HEK293 (cell line): ENCODE measurements around the gene KRTCAP2.
A peak's percentile ranks its signal among the peaks of the same experiment; 100 is the strongest.

Experiments
- KLF16 ChIP-seq: fragments of 450-650 bp; formaldehyde crosslinking; IDR thresholded peaks from 2 replicates; pipeline ENCODE4 v1.5.1; 2017; ENCODE audit warnings: missing biosample characterization, missing genetic modification characterization
- KLF9 ChIP-seq: fragments of 450-650 bp; formaldehyde crosslinking; IDR thresholded peaks from 2 replicates; pipeline ENCODE4 v1.5.1; 2016; ENCODE audit warnings: missing biosample characterization, missing genetic modification characterization, low read depth
- ZBTB7A ChIP-seq: fragments of 450-650 bp; formaldehyde crosslinking; IDR thresholded peaks from 2 replicates; pipeline ENCODE4 v1.5.1; 2016; ENCODE audit warnings: low read depth, missing biosample characterization, missing genetic modification characterization
- ZEB2 ChIP-seq: fragments of 450-650 bp; formaldehyde crosslinking; IDR thresholded peaks from 2 replicates; pipeline ENCODE4 v1.5.1; 2016; ENCODE audit warnings: missing biosample characterization, missing genetic modification characterization
- ZFHX2 ChIP-seq: fragments of 450-650 bp; formaldehyde crosslinking; conservative IDR thresholded peaks from 2 replicates; pipeline ENCODE4 v1.5.1; 2016; ENCODE audit warnings: missing biosample characterization, missing genetic modification characterization
- ZFP69B ChIP-seq: fragments of 450-650 bp; formaldehyde crosslinking; IDR thresholded peaks from 2 replicates; pipeline ENCODE4 v1.5.1; 2016; ENCODE audit warnings: missing biosample characterization, missing genetic modification characterization
- ZNF114 ChIP-seq: fragments of 450-650 bp; formaldehyde crosslinking; IDR thresholded peaks from 2 replicates; pipeline ENCODE4 v1.5.0; 2017; ENCODE audit warnings: missing biosample characterization, missing genetic modification characterization
- ZNF132 ChIP-seq: fragments of 450-650 bp; formaldehyde crosslinking; IDR thresholded peaks from 2 replicates; pipeline ENCODE4 v1.5.1; 2017; ENCODE audit warnings: missing biosample characterization, missing genetic modification characterization, borderline replicate concordance
- ZNF175 ChIP-seq: fragments of 450-650 bp; formaldehyde crosslinking; IDR thresholded peaks from 2 replicates; pipeline ENCODE4 v1.5.1; 2016; ENCODE audit warnings: missing biosample characterization, missing genetic modification characterization
- ZNF202 ChIP-seq: fragments of 450-650 bp; formaldehyde crosslinking; IDR thresholded peaks from 2 replicates; pipeline ENCODE4 v1.5.1; 2016; ENCODE audit warnings: missing biosample characterization, missing genetic modification characterization, borderline replicate concordance
- ZNF211 ChIP-seq: fragments of 450-650 bp; formaldehyde crosslinking; IDR thresholded peaks from 2 replicates; pipeline ENCODE4 v1.5.1; 2016; ENCODE audit warnings: low read depth, missing biosample characterization, missing genetic modification characterization
- ZNF214 ChIP-seq: fragments of 450-650 bp; formaldehyde crosslinking; IDR thresholded peaks from 2 replicates; pipeline ENCODE4 v1.5.1; 2017; ENCODE audit warnings: missing biosample characterization, mild to moderate bottlenecking, missing genetic modification characterization, borderline replicate concordance
- ZNF23 ChIP-seq: fragments of 450-650 bp; formaldehyde crosslinking; IDR thresholded peaks from 2 replicates; pipeline ENCODE4 v1.5.1; 2016; ENCODE audit warnings: missing biosample characterization, missing genetic modification characterization, borderline replicate concordance
- ZNF311 ChIP-seq: fragments of 450-650 bp; formaldehyde crosslinking; IDR thresholded peaks from 2 replicates; pipeline ENCODE4 v1.5.1; 2017; ENCODE audit warnings: missing biosample characterization, missing genetic modification characterization, borderline replicate concordance
- ZNF518A ChIP-seq: fragments of 450-650 bp; formaldehyde crosslinking; conservative IDR thresholded peaks from 2 replicates; pipeline ENCODE4 v1.5.1; 2016; ENCODE audit warnings: low read depth, missing biosample characterization, missing genetic modification characterization
- ZNF555 ChIP-seq: fragments of 450-650 bp; formaldehyde crosslinking; conservative IDR thresholded peaks from 2 replicates; pipeline ENCODE4 v1.5.1; 2017; ENCODE audit warnings: missing biosample characterization, mild to moderate bottlenecking, missing genetic modification characterization, inconsistent platforms
- ZNF580 ChIP-seq: fragments of 450-650 bp; formaldehyde crosslinking; IDR thresholded peaks from 2 replicates; pipeline ENCODE4 v1.5.1; 2016; ENCODE audit warnings: missing biosample characterization, missing genetic modification characterization
- ZNF610 ChIP-seq: fragments of 450-650 bp; formaldehyde crosslinking; IDR thresholded peaks from 2 replicates; pipeline ENCODE4 v1.5.1; 2016; ENCODE audit warnings: missing biosample characterization, missing genetic modification characterization, borderline replicate concordance
- ZNF624 ChIP-seq: fragments of 450-650 bp; formaldehyde crosslinking; IDR thresholded peaks from 2 replicates; pipeline ENCODE4 v1.5.1; 2017; ENCODE audit warnings: missing biosample characterization, missing genetic modification characterization
- ZNF747 ChIP-seq: fragments of 450-650 bp; formaldehyde crosslinking; IDR thresholded peaks from 2 replicates; pipeline ENCODE4 v1.5.1; 2016; ENCODE audit warnings: missing biosample characterization, missing genetic modification characterization
- ZNF776 ChIP-seq: fragments of 450-650 bp; formaldehyde crosslinking; IDR thresholded peaks from 2 replicates; pipeline ENCODE4 v1.5.0; 2017; ENCODE audit warnings: missing biosample characterization, missing genetic modification characterization, borderline replicate concordance
- TF ChIP-seq, protein P1 (sequence below): fragments of 450-650 bp; formaldehyde crosslinking; IDR thresholded peaks from 2 replicates; pipeline ENCODE4 v1.5.1; 2016; ENCODE audit warnings: missing biosample characterization, missing genetic modification characterization
- TF ChIP-seq, protein P2 (sequence below): fragments of 450-650 bp; formaldehyde crosslinking; IDR thresholded peaks from 2 replicates; pipeline ENCODE4 v1.5.1; 2016; ENCODE audit warnings: missing biosample characterization, missing genetic modification characterization, low read depth
- TF ChIP-seq, protein P3 (sequence below): fragments of 450-650 bp; formaldehyde crosslinking; IDR thresholded peaks from 2 replicates; pipeline ENCODE4 v1.5.1; 2016; ENCODE audit warnings: missing biosample characterization, missing genetic modification characterization
- TF ChIP-seq, protein P4 (sequence below): fragments of 450-650 bp; formaldehyde crosslinking; IDR thresholded peaks from 2 replicates; pipeline ENCODE4 v1.5.1; 2017; ENCODE audit warnings: missing biosample characterization, missing genetic modification characterization

The KRTCAP2 gene

DNA sequence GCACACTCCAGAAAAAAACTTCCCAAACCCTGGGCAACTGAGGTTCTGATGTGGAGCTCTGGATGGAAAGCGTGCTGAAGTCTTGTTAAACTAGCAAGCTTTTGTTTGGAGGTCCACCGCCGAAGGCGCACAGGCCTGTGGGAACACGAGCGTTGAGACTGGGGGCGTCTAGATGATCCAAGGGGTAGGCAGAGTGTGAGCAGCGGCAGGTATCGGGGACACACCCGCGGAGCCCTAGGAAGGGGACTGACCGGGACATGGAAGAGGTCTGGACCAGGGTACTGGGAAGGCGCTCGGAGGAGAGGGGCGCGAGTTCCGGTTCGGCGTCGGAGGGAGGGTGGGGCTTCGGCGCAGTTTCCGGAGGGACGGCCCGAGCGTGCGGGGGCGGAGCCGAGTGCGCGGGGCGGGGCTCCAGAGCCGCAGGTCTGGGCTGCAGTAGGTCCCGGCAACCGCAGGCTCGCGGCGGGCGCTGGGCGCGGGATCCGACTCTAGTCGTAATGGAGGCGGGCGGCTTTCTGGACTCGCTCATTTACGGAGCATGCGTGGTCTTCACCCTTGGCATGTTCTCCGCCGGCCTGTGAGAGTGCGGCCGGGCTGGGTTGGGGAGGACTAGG, 37.6 kb downstream of the KRTCAP2 start, which contains the start of gene SLC50A1 (continued):
- TF ChIP-seq, protein P1, sequence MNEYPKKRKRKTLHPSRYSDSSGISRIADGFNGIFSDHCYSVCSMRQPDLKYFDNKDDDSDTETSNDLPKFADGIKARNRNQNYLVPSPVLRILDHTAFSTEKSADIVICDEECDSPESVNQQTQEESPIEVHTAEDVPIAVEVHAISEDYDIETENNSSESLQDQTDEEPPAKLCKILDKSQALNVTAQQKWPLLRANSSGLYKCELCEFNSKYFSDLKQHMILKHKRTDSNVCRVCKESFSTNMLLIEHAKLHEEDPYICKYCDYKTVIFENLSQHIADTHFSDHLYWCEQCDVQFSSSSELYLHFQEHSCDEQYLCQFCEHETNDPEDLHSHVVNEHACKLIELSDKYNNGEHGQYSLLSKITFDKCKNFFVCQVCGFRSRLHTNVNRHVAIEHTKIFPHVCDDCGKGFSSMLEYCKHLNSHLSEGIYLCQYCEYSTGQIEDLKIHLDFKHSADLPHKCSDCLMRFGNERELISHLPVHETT (tag by site-specific recombination), result no peak
- TF ChIP-seq ZBTB7A (tag by site-specific recombination) (peak; percentile 91; the same call in 1 of the 2 replicates), ZNF624 (no peak), ZNF311 (tag by site-specific recombination) (no peak), ZNF175 (no peak), ZFP69B (peak; percentile 12; the same call in 1 of the 2 replicates), ZNF580 (tag by site-specific recombination) (no peak; the same call in 1 of the 2 replicates), ZEB2 (peak; percentile 77), ZNF747 (tag by site-specific recombination) (no peak), ZNF214 (tag by site-specific recombination) (no peak), ZNF114 (tag by site-specific recombination) (no peak), ZFHX2 (tag by site-specific recombination) (peak; percentile 39), ZNF23 (tag by site-specific recombination) (no peak), ZNF776 (tag by site-specific recombination) (no peak), ZNF202 (tag by site-specific recombination) (no peak), KLF16 (no peak; the same call in 1 of the 2 replicates), ZNF132 (no peak), ZNF555 (tag by site-specific recombination) (no peak), ZNF610 (no peak; the same call in 1 of the 2 replicates), ZNF211 (tag by site-specific recombination) (no peak), KLF9 (peak; percentile 24; the same call in 1 of the 2 replicates), ZNF518A (peak; percentile 40; the same call in 1 of the 2 replicates)
- TF ChIP-seq, protein P2, sequence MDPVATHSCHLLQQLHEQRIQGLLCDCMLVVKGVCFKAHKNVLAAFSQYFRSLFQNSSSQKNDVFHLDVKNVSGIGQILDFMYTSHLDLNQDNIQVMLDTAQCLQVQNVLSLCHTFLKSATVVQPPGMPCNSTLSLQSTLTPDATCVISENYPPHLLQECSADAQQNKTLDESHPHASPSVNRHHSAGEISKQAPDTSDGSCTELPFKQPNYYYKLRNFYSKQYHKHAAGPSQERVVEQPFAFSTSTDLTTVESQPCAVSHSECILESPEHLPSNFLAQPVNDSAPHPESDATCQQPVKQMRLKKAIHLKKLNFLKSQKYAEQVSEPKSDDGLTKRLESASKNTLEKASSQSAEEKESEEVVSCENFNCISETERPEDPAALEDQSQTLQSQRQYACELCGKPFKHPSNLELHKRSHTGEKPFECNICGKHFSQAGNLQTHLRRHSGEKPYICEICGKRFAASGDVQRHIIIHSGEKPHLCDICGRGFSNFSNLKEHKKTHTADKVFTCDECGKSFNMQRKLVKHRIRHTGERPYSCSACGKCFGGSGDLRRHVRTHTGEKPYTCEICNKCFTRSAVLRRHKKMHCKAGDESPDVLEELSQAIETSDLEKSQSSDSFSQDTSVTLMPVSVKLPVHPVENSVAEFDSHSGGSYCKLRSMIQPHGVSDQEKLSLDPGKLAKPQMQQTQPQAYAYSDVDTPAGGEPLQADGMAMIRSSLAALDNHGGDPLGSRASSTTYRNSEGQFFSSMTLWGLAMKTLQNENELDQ (tag by site-specific recombination), result no peak
- TF ChIP-seq, protein P3, sequence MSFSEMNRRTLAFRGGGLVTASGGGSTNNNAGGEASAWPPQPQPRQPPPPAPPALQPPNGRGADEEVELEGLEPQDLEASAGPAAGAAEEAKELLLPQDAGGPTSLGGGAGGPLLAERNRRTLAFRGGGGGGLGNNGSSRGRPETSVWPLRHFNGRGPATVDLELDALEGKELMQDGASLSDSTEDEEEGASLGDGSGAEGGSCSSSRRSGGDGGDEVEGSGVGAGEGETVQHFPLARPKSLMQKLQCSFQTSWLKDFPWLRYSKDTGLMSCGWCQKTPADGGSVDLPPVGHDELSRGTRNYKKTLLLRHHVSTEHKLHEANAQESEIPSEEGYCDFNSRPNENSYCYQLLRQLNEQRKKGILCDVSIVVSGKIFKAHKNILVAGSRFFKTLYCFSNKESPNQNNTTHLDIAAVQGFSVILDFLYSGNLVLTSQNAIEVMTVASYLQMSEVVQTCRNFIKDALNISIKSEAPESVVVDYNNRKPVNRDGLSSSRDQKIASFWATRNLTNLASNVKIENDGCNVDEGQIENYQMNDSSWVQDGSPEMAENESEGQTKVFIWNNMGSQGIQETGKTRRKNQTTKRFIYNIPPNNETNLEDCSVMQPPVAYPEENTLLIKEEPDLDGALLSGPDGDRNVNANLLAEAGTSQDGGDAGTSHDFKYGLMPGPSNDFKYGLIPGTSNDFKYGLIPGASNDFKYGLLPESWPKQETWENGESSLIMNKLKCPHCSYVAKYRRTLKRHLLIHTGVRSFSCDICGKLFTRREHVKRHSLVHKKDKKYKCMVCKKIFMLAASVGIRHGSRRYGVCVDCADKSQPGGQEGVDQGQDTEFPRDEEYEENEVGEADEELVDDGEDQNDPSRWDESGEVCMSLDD (tag by site-specific recombination), result peak; percentile 33; the same call in 1 of the 2 replicates
- TF ChIP-seq, protein P4, sequence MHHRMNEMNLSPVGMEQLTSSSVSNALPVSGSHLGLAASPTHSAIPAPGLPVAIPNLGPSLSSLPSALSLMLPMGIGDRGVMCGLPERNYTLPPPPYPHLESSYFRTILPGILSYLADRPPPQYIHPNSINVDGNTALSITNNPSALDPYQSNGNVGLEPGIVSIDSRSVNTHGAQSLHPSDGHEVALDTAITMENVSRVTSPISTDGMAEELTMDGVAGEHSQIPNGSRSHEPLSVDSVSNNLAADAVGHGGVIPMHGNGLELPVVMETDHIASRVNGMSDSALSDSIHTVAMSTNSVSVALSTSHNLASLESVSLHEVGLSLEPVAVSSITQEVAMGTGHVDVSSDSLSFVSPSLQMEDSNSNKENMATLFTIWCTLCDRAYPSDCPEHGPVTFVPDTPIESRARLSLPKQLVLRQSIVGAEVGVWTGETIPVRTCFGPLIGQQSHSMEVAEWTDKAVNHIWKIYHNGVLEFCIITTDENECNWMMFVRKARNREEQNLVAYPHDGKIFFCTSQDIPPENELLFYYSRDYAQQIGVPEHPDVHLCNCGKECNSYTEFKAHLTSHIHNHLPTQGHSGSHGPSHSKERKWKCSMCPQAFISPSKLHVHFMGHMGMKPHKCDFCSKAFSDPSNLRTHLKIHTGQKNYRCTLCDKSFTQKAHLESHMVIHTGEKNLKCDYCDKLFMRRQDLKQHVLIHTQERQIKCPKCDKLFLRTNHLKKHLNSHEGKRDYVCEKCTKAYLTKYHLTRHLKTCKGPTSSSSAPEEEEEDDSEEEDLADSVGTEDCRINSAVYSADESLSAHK (tag by site-specific recombination), result no peak
